DND-41 (cell line): ENCODE measurements around the gene ZBTB32.
"Not testable (repeated sequence)": the region's sequence is repeated elsewhere in the genome, so short reads cannot be mapped to it uniquely, and the experiment has no call there.

Experiments used
- ATAC-seq: fragments of 200-7000 bp; cut with Tn5 transposase; 3 replicates; pipeline ENCODE4 v1.9.1; 2021; ENCODE audit warnings: low read depth; ENCODE audit not compliant: insufficient read depth
- DNase-seq: peaks from one replicate; pipeline ENCODE4 v3.0.0-alpha.2; 2020
- H2AFZ ChIP-seq: 2 replicates; pipeline ENCODE4 v1.6.0; 2012; ENCODE audit warnings: low read depth, low read length
- H3K27ac ChIP-seq: 2 replicates; pipeline ENCODE4 v1.5.1; 2012; ENCODE audit warnings: low read length, inconsistent platforms
- H3K27me3 ChIP-seq: fragments of 200-600 bp; sonication (generic); 2 replicates; pipeline ENCODE4 v1.6.0; 2012; ENCODE audit warnings: low read length, mild to moderate bottlenecking, inconsistent platforms; ENCODE audit not compliant: insufficient read depth, poor library complexity
- H3K36me3 ChIP-seq: 2 replicates; pipeline ENCODE4 v1.5.1; 2012; ENCODE audit warnings: low read length, inconsistent platforms; ENCODE audit not compliant: insufficient read depth
- H3K4me1 ChIP-seq: 2 replicates; pipeline ENCODE4 v1.5.1; 2012; ENCODE audit warnings: mild to moderate bottlenecking, low read length; ENCODE audit not compliant: insufficient read depth
- H3K4me2 ChIP-seq: 2 replicates; pipeline ENCODE4 v1.6.0; 2012; ENCODE audit warnings: mild to moderate bottlenecking, moderate library complexity, low read length, inconsistent platforms; ENCODE audit not compliant: insufficient read depth
- H3K4me3 ChIP-seq, 2 experiments: fragments of 200-600 bp in 1 of 2; shearing (Covaris generic) in 1 of 2; 2 replicates each; pipeline ENCODE4 v1.5.1; 2012 to 2016; ENCODE audit warnings: inconsistent platforms in 2 of 2, low read length in 2 of 2, mild to moderate bottlenecking in 2 of 2, low read depth in 1 of 2, moderate library complexity in 1 of 2
- H3K79me2 ChIP-seq: 2 replicates; pipeline ENCODE4 v1.6.0; 2012; ENCODE audit warnings: low read length, inconsistent platforms; ENCODE audit not compliant: insufficient read depth
- H3K9ac ChIP-seq: 2 replicates; pipeline ENCODE4 v1.6.0; 2012; ENCODE audit warnings: low read depth, mild to moderate bottlenecking, inconsistent platforms, low read length, moderate library complexity
- H3K9me3 ChIP-seq: 2 replicates; pipeline ENCODE4 v1.5.1; 2012; ENCODE audit warnings: low read length, moderate library complexity, mild to moderate bottlenecking, inconsistent platforms; ENCODE audit not compliant: insufficient read depth, severe bottlenecking
- H4K20me1 ChIP-seq: 2 replicates; pipeline ENCODE4 v1.6.0; 2012; ENCODE audit warnings: low read length; ENCODE audit not compliant: insufficient read depth
- EZH2 ChIP-seq: IDR thresholded peaks from 3 replicates; pipeline ENCODE4 v1.6.1; 2012; ENCODE audit warnings: borderline replicate concordance, low read depth, mild to moderate bottlenecking, moderate library complexity, low read length, inconsistent platforms; ENCODE audit not compliant: severe bottlenecking
- TF ChIP-seq, protein P1 (sequence below): IDR thresholded peaks from 2 replicates; pipeline ENCODE4 v1.5.1; 2012; ENCODE audit warnings: borderline replicate concordance, low read length, moderate library complexity, mild to moderate bottlenecking; ENCODE audit not compliant: poor library complexity, severe bottlenecking; ENCODE audit errors: extremely low read depth

ZBTB32 gene

DNA sequence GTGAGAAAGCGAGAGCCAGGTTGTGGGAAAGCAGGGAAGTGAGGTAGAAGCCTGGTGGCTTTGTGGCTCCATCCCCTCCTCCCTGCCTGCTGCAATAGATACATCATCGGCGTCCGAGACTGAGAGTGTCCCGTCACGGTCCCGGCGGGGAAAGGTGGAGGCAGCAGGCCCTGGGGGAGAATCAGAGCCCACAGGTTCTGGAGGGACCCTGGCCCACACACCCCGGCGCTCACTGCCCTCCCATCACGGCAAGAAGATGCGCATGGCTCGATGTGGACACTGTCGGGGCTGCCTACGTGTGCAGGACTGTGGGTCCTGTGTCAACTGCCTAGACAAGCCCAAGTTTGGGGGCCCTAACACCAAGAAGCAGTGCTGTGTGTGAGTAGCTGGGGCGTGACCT, 18.5 kb downstream of the ZBTB32 start:
- Histone ChIP-seq H3K4me2 (no peak overlapping the region), H4K20me1 (peaks cover 72% of the 10 kb centered on the region), H3K36me3 (peaks cover 88% of the 10 kb centered on the region), H3K79me2 (peaks cover 41% of the 10 kb centered on the region), H3K4me1 (peaks cover 26% of the 10 kb centered on the region), H3K9me3 (no peaks in the 10 kb centered on the region), H3K27ac (no peak overlapping the region), H3K4me3 (no peak overlapping the region), H3K9ac (no peak overlapping the region), H2AFZ (no peak overlapping the region), H3K27me3 (no peaks in the 10 kb centered on the region)
- ATAC-seq (no peak), DNase-seq (no peak)
- no peak for TF ChIP-seq EZH2
- TF ChIP-seq, protein P1, sequence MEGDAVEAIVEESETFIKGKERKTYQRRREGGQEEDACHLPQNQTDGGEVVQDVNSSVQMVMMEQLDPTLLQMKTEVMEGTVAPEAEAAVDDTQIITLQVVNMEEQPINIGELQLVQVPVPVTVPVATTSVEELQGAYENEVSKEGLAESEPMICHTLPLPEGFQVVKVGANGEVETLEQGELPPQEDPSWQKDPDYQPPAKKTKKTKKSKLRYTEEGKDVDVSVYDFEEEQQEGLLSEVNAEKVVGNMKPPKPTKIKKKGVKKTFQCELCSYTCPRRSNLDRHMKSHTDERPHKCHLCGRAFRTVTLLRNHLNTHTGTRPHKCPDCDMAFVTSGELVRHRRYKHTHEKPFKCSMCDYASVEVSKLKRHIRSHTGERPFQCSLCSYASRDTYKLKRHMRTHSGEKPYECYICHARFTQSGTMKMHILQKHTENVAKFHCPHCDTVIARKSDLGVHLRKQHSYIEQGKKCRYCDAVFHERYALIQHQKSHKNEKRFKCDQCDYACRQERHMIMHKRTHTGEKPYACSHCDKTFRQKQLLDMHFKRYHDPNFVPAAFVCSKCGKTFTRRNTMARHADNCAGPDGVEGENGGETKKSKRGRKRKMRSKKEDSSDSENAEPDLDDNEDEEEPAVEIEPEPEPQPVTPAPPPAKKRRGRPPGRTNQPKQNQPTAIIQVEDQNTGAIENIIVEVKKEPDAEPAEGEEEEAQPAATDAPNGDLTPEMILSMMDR: no peak

DNA sequence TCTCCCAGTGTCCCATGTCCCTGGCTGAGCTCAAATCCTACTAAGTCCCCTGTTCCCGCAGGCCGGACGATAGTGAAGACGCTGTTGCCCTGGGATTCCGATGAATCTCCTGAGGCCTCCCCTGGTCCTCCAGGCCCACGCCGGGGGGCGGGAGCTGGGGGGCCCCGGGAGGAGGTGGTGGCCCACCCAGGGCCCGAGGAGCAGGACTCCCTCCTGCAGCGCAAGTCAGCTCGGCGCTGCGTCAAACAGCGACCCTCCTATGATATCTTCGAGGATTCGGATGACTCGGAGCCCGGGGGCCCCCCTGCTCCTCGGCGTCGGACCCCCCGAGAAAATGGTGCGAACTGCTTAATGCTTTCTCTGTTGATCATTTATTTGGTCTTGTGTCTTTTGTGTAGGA, 19.3 kb downstream of the ZBTB32 start:
- H3K9me3 ChIP-seq: no peaks in the 10 kb centered on the region
- H3K27ac ChIP-seq: no peak overlapping the region
- DNase-seq: no peak
- H3K4me1 ChIP-seq: peaks cover 23% of the 10 kb centered on the region
- peaks cover 73% of the 10 kb centered on the region for H4K20me1 ChIP-seq
- H3K9ac ChIP-seq: no peak overlapping the region
- peaks cover 96% of the 10 kb centered on the region for H3K36me3 ChIP-seq
- H3K4me2 ChIP-seq: no peak overlapping the region
- H3K27me3 ChIP-seq: no peaks in the 10 kb centered on the region
- H3K79me2 ChIP-seq: peaks cover 34% of the 10 kb centered on the region
- H3K4me3 ChIP-seq: no peak overlapping the region
- TF ChIP-seq EZH2: no peak
- TF ChIP-seq, protein P1: no peak
- no peak overlapping the region for H2AFZ ChIP-seq
- no peak for ATAC-seq

DNA sequence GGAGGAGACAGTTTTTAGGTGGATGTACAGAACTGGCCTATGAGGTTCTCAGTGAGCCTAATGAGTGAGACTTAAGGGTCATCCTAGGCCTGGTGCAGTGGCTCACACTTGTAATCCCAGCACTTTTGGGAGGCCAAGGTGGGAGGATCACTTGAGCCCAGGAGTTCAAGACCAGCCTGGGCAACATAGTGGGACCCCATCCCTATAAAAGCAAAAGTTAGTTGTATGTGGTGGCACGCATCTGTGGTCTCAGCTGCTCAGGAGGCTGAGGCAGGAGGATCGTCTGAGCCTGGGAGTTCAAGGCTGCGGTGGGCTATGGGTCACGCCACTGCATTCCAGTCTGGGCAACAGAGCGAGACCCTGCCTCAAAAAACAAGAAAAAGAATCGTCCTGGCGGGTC, 19.8 kb downstream of the ZBTB32 start:
- not testable (repeated sequence) for H2AFZ ChIP-seq, H3K9me3 ChIP-seq, H3K9ac ChIP-seq, H3K27me3 ChIP-seq, H3K27ac ChIP-seq, H3K4me2 ChIP-seq, DNase-seq, ATAC-seq, H3K4me3 ChIP-seq
- Histone ChIP-seq H3K36me3 (peaks cover 98% of the 10 kb centered on the region), H3K79me2 (peaks cover 29% of the 10 kb centered on the region), H3K4me1 (peaks cover 19% of the 10 kb centered on the region), H4K20me1 (peaks cover 68% of the 10 kb centered on the region)

DNA sequence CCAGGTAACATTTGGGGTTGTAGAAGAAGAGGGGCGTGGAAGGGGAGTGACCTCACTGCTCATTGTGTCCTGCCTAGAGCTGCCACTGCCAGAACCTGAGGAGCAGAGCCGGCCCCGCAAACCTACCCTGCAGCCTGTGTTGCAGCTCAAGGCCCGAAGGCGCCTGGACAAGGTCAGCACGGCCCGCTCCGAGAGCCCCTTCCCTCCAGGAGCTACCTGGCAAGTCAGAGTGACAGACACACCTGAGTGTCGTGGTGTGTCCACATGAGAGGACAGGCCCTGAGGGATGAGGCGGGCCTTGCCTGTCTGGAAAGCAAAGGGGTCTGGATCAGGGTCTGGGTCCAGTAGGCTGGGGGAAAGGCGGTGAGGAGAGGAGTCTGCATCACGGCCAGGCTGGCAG, 20.2 kb downstream of the ZBTB32 start:
- H3K36me3 ChIP-seq: peaks cover 98% of the 10 kb centered on the region

More for the DNA sequence above, 20.2 kb downstream of the ZBTB32 start:
- no peak for TF ChIP-seq EZH2
- TF ChIP-seq, protein P1: no peak
- H3K27me3 ChIP-seq: no peaks in the 10 kb centered on the region
- no peak overlapping the region for H2AFZ ChIP-seq
- H3K9me3 ChIP-seq: no peaks in the 10 kb centered on the region
- DNase-seq: no peak
- no peak overlapping the region for H3K9ac ChIP-seq
- peaks cover 64% of the 10 kb centered on the region for H4K20me1 ChIP-seq
- no peak overlapping the region for H3K4me2 ChIP-seq
- H3K79me2 ChIP-seq: peaks cover 25% of the 10 kb centered on the region
- no peak overlapping the region for H3K4me3 ChIP-seq
- no peak overlapping the region for H3K27ac ChIP-seq
- no peak for ATAC-seq
- H3K4me1 ChIP-seq: peaks cover 14% of the 10 kb centered on the region
